ENCODE data around the gene FHIT.

DNA sequence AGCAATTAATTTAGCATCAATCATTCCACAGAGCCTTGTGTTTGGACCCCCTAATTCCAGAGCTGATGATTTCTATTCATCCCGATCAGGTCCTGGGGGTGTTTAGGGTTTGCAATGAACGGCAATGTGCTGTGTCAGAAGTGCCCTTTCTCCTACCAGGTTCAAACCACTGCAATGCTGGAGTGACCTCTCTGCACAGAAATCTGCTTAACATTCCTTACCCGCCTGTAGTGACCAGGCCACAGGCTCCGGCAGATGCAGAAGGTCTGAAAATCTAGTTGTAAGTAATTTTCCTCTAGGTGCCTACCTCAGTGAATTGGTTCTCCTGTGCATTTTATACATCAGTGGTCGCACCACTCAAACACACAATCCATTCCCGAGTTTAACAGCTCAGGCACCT is 1476.1 kb downstream of the FHIT start:
- no peak for TF ChIP-seq POLR2A (IDR thresholded peaks at IDR 0.05; ENCODE audit: low read depth, low read length)
- TF ChIP-seq TAF1 (IDR thresholded peaks at IDR 0.05; ENCODE audit: borderline replicate concordance, low read depth, low read length): no peak
- TF ChIP-seq POLR2AphosphoS5 (IDR thresholded peaks at IDR 0.05; ENCODE audit: low read depth, low read length): no peak

Data from GM12892 (cell line).